ENCODE measurements around the gene YTHDF1.

- TF ChIP-seq CTCF (IDR thresholded peaks at IDR 0.05) (no peak), POLR2AphosphoS5 (IDR thresholded peaks at IDR 0.05; ENCODE audit: insufficient read depth in 1 of 2, low read depth in 1 of 2) (no peak), POLR2A (IDR thresholded peaks at IDR 0.05) (no peak)
Measured at GRCh38 chr20:63150391-63150898, 65.5 kb downstream of the YTHDF1 start.

All from vagina (tissue), 2 donors.